ENCODE data around the gene TRPM3. TPM values are rescaled to one million over a fixed set of nuclear protein-coding genes. Genes with fewer than 3 reads are reported as not detected.

Gene TRPM3
- polyA plus RNA-seq, 3 donors, result not detected

DNA sequence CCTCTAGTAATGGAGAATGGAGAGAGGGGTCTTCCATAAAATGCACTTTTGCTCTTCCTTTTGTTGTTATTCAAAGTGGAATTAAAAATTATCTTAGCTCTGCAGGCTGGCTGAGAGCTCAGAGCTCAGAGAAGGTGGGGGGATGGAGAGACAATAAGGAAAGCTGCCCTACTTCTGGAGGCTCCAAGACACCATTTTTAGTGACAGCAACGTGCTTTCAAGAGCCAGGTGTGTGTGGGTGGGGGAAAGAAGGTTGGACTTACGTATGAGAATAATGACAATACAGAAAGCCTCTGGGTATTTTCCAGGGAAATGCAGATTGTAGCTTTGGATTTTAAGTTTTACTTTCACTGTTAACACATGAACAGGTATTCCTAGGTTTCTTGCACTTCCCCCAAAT lies 173.9 kb downstream of the TRPM3 start:
- no CpG with 5 or more reads among the region's 2 CpGs for WGBS (ENCODE audit: insufficient coverage)

DNA sequence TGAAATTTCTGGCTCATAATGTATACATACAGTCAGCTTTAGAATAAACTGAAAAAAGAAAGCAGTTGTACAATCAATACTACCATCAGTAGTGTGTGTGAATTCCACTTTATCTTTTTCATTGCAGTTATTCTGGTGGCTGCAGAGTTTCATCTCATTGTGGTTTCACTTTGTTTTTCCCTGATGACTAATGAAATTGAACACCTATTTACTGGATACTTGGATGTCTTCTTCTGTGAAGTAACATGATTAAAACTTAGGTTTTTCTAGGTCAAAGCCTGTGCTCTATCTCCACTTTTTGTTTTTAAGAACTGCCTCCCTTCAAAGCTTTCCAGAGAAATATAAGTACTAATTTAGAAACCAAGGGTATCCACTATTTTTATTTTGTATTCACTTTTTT lies 174.3 kb downstream of the TRPM3 start:
- Mint-ChIP-seq H3K4me3 (no peak overlapping the region), H3K9me3 (no peaks in the 10 kb centered on the region), H3K4me1 (no peaks in the 10 kb centered on the region), H3K36me3 (no peaks in the 10 kb centered on the region), H3K27me3 (ENCODE audit: low read depth in 3 of 3) (peaks cover 0 to 3% (median 0%) of the 10 kb centered on the region in 3 donors), H3K27ac (no peak overlapping the region)
- H3K36me3 ChIP-seq (replicated peaks in 1 of 2; ENCODE audit: control insufficient read depth in 1 of 2, insufficient read depth in 2 of 2, low read length in 2 of 2), result no peaks in the 10 kb centered on the region
- no peak overlapping the region for H3K9ac ChIP-seq (ENCODE audit: insufficient read depth, low read length, poor library complexity, severe bottlenecking)
- no peaks in the 10 kb centered on the region for H3K79me2 ChIP-seq (ENCODE audit: insufficient read depth, low read length)
- H3K27ac ChIP-seq (ENCODE audit: low read depth in 1 of 2, low read length in 2 of 2), result no peak overlapping the region
- no peak overlapping the region for H2AFZ ChIP-seq (ENCODE audit: insufficient read depth, low read depth, low read length, poor library complexity, severe bottlenecking)
- no peaks in the 10 kb centered on the region for H3K4me1 ChIP-seq (ENCODE audit: control insufficient read depth in 1 of 2, insufficient read depth in 2 of 2, low read length in 2 of 2)
- H4K20me1 ChIP-seq (ENCODE audit: insufficient read depth, low read length), result no peaks in the 10 kb centered on the region
- no peak for DNase-seq
- H3K27me3 ChIP-seq (ENCODE audit: control insufficient read depth in 2 of 2, insufficient read depth in 2 of 2, low read length in 2 of 2), result no peaks in the 10 kb centered on the region
- intact Hi-C loops (cut with micrococcal nuclease), result no loop called here
- H3K4me3 ChIP-seq (replicated peaks in 1 of 3; ENCODE audit: low read depth in 2 of 3, low read length in 3 of 3), result no peak overlapping the region
- H3K9me3 ChIP-seq (replicated peaks in 1 of 2; ENCODE audit: control insufficient read depth in 1 of 2, insufficient read depth in 1 of 2, low read length in 2 of 2), result no peaks in the 10 kb centered on the region
- no peak overlapping the region for H3K4me2 ChIP-seq (replicated peaks; ENCODE audit: extremely low read depth, low read length, poor library complexity, severe bottlenecking)
- TF ChIP-seq, protein P1, sequence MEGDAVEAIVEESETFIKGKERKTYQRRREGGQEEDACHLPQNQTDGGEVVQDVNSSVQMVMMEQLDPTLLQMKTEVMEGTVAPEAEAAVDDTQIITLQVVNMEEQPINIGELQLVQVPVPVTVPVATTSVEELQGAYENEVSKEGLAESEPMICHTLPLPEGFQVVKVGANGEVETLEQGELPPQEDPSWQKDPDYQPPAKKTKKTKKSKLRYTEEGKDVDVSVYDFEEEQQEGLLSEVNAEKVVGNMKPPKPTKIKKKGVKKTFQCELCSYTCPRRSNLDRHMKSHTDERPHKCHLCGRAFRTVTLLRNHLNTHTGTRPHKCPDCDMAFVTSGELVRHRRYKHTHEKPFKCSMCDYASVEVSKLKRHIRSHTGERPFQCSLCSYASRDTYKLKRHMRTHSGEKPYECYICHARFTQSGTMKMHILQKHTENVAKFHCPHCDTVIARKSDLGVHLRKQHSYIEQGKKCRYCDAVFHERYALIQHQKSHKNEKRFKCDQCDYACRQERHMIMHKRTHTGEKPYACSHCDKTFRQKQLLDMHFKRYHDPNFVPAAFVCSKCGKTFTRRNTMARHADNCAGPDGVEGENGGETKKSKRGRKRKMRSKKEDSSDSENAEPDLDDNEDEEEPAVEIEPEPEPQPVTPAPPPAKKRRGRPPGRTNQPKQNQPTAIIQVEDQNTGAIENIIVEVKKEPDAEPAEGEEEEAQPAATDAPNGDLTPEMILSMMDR (IDR thresholded peaks at IDR 0.05), result no peak

More for the DNA sequence above, 173.9 kb downstream of the TRPM3 start:
- Mint-ChIP-seq H3K4me3 (no peak overlapping the region), H3K36me3 (no peaks in the 10 kb centered on the region), H3K27ac (no peak overlapping the region), H3K4me1 (no peaks in the 10 kb centered on the region), H3K27me3 (ENCODE audit: low read depth in 3 of 3) (peaks cover 0 to 3% (median 0%) of the 10 kb centered on the region in 3 donors), H3K9me3 (no peaks in the 10 kb centered on the region)
- DNase-seq, result no peak
- Histone ChIP-seq H4K20me1 (ENCODE audit: insufficient read depth, low read length) (no peaks in the 10 kb centered on the region), H3K27me3 (ENCODE audit: control insufficient read depth in 2 of 2, insufficient read depth in 2 of 2, low read length in 2 of 2) (no peaks in the 10 kb centered on the region), H3K9ac (ENCODE audit: insufficient read depth, low read length, poor library complexity, severe bottlenecking) (no peak overlapping the region), H3K36me3 (replicated peaks in 1 of 2; ENCODE audit: control insufficient read depth in 1 of 2, insufficient read depth in 2 of 2, low read length in 2 of 2) (no peaks in the 10 kb centered on the region), H2AFZ (ENCODE audit: insufficient read depth, low read depth, low read length, poor library complexity, severe bottlenecking) (no peak overlapping the region), H3K27ac (ENCODE audit: low read depth in 1 of 2, low read length in 2 of 2) (no peak overlapping the region), H3K9me3 (replicated peaks in 1 of 2; ENCODE audit: control insufficient read depth in 1 of 2, insufficient read depth in 1 of 2, low read length in 2 of 2) (no peaks in the 10 kb centered on the region), H3K4me2 (replicated peaks; ENCODE audit: extremely low read depth, low read length, poor library complexity, severe bottlenecking) (no peak overlapping the region), H3K4me1 (ENCODE audit: control insufficient read depth in 1 of 2, insufficient read depth in 2 of 2, low read length in 2 of 2) (no peaks in the 10 kb centered on the region), H3K79me2 (ENCODE audit: insufficient read depth, low read length) (no peaks in the 10 kb centered on the region), H3K4me3 (replicated peaks in 1 of 3; ENCODE audit: low read depth in 2 of 3, low read length in 3 of 3) (no peak overlapping the region)
- TF ChIP-seq, protein P1 (IDR thresholded peaks at IDR 0.05), result no peak
- intact Hi-C loops (cut with micrococcal nuclease), result no loop called here

Measured in CD14-positive monocyte (primary cell).